ENCODE data around the gene RC3H2. TPM values are rescaled to one million over a fixed set of nuclear protein-coding genes. Genes with fewer than 3 reads are reported as not detected.

The RC3H2 gene
- total and polyA plus RNA-seq, 2 of the 13 experiments (the other 11 are each of a cell fraction or from before 2014, with no cell fraction given) = 21.0 to 36.4 TPM

DNA sequence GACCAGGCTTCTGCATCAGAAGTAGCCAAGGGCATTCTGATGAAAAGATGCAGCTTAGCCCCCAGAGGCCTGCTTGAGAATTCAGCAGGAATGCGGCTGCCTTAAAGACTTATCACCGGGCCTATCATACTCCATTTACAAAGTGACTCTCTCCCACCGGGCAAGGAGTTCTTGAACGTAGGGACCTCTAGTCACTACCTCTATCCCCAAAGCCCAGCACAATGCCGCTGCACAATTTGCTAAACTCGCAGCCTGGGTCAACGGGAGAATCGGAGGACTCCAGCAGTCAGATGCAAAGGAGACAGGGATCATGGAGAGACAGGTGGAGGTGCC is 77.4 kb downstream of the RC3H2 start:
- FAIRE-seq (no peak), DNase-seq (ENCODE audit: low spot score) (no peak), ATAC-seq (peak; percentile 57)
- ChIA-PET POLR2A (interaction anchor here (1.0 to 1.3 kb wide), 2 partner anchors 8 to 77 kb away, joined by 3 to 4 read pairs; partner anchors contain the start of gene RC3H2), CTCF (ENCODE audit: low intra/inter-chr PET ratio, low total read pairs) (no interaction called here)
- in situ Hi-C loops (cut with HindIII; ENCODE audit: extremely low pct_ligation_motif_present, low pct_unique_long_range_greater_than_20kb) = no loop called here
- no TSS peak for BruUV-seq (replicated peaks)
- 0% methylated on average over 3 of the region's 8 CpGs for WGBS (ENCODE audit: low lambda C conversion rate)
- TF ChIP-seq MXD4 (CRISPR knock-in tag; IDR thresholded peaks at IDR 0.05) (0 out of 2 replicates have a peak, but pooled peaks have one; percentile 12), ZSCAN25 (CRISPR knock-in tag; IDR thresholded peaks at IDR 0.05) (no peak), ZNF234 (CRISPR knock-in tag; conservative IDR thresholded peaks at IDR 0.05) (no peak), ETV6 (CRISPR knock-in tag; conservative IDR thresholded peaks at IDR 0.05) (0 out of 2 replicates have a peak, but pooled peaks have one; percentile 31), ZNF383 (CRISPR knock-in tag; IDR thresholded peaks at IDR 0.05; ENCODE audit: borderline replicate concordance) (no peak), XBP1 (CRISPR knock-in tag; IDR thresholded peaks at IDR 0.05) (no peak), MAFG (CRISPR knock-in tag; IDR thresholded peaks at IDR 0.05) (no peak), MIXL1 (CRISPR knock-in tag; IDR thresholded peaks at IDR 0.05) (no peak), LCORL (IDR thresholded peaks at IDR 0.05) (no peak), LCORL (CRISPR knock-in tag; IDR thresholded peaks at IDR 0.05) (peak; percentile 53; the same call in 1 of the 2 replicates), TOE1 (CRISPR knock-in tag; IDR thresholded peaks at IDR 0.05) (no peak)
- TF ChIP-seq, protein P1, sequence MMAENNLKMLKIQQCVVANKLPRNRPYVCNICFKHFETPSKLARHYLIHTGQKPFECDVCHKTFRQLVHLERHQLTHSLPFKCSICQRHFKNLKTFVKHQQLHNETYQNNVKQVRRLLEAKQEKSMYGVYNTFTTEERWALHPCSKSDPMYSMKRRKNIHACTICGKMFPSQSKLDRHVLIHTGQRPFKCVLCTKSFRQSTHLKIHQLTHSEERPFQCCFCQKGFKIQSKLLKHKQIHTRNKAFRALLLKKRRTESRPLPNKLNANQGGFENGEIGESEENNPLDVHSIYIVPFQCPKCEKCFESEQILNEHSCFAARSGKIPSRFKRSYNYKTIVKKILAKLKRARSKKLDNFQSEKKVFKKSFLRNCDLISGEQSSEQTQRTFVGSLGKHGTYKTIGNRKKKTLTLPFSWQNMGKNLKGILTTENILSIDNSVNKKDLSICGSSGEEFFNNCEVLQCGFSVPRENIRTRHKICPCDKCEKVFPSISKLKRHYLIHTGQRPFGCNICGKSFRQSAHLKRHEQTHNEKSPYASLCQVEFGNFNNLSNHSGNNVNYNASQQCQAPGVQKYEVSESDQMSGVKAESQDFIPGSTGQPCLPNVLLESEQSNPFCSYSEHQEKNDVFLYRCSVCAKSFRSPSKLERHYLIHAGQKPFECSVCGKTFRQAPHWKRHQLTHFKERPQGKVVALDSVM (CRISPR knock-in tag; IDR thresholded peaks at IDR 0.05) = 0 out of 2 replicates have a peak, but pooled peaks have one; percentile 9
- TF ChIP-seq, protein P2, sequence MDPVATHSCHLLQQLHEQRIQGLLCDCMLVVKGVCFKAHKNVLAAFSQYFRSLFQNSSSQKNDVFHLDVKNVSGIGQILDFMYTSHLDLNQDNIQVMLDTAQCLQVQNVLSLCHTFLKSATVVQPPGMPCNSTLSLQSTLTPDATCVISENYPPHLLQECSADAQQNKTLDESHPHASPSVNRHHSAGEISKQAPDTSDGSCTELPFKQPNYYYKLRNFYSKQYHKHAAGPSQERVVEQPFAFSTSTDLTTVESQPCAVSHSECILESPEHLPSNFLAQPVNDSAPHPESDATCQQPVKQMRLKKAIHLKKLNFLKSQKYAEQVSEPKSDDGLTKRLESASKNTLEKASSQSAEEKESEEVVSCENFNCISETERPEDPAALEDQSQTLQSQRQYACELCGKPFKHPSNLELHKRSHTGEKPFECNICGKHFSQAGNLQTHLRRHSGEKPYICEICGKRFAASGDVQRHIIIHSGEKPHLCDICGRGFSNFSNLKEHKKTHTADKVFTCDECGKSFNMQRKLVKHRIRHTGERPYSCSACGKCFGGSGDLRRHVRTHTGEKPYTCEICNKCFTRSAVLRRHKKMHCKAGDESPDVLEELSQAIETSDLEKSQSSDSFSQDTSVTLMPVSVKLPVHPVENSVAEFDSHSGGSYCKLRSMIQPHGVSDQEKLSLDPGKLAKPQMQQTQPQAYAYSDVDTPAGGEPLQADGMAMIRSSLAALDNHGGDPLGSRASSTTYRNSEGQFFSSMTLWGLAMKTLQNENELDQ (CRISPR knock-in tag; IDR thresholded peaks at IDR 0.05; ENCODE audit: borderline replicate concordance) = no peak
- peak overlapping the region; percentile 81 for H3K9ac ChIP-seq (ENCODE audit: insufficient read depth, low read depth, low read length)
- H4K20me1 ChIP-seq (ENCODE audit: insufficient read depth, low read length) = peaks cover 3% of the 10 kb centered on the region
- H3K4me3 ChIP-seq (replicated peaks in 1 of 3; ENCODE audit: insufficient read depth in 1 of 3, low read depth in 2 of 3, low read length in 3 of 3) = peak overlapping the region; percentile 79 to 99 (median 96)
- H3K79me2 ChIP-seq (ENCODE audit: insufficient read depth, low read length) = peaks cover 33% of the 10 kb centered on the region
- peak overlapping the region; percentile 76 for H3K27ac ChIP-seq (ENCODE audit: extremely low read length, insufficient read depth, low read length)
- H3K4me1 ChIP-seq (ENCODE audit: insufficient read depth, low read length) = peaks cover 36% of the 10 kb centered on the region
- no peaks in the 10 kb centered on the region; a peak in 1 of 5 replicates for H3K27me3 ChIP-seq (ENCODE audit: control insufficient read depth in 1 of 2, insufficient read depth in 2 of 2, low read length in 2 of 2)
- peaks cover 3 to 18% of the 10 kb centered on the region in 2 experiments; a peak in 4 of 5 replicates for H3K36me3 ChIP-seq (replicated peaks in 1 of 2; ENCODE audit: control insufficient read depth in 1 of 2, insufficient read depth in 2 of 2, low read length in 2 of 2)
- no peaks in the 10 kb centered on the region for H3K9me3 ChIP-seq (ENCODE audit: low read length)
- peak overlapping the region; percentile 54 for H2AFZ ChIP-seq (ENCODE audit: low read length)
- intact Hi-C loops (cut with micrococcal nuclease; ENCODE audit: unreplicated experiment) = no loop called here
- H3K4me2 ChIP-seq (ENCODE audit: low read depth, low read length) = peak overlapping the region; percentile 80
